Aorta (tissue), 5 donors: ENCODE measurements around the gene LASP1. TPM values are rescaled to one million over a fixed set of nuclear protein-coding genes. Genes with fewer than 3 reads are reported as not detected.
A peak's percentile ranks its signal among the peaks of the same experiment; 100 is the strongest.
"Not testable (repeated sequence)": the region's sequence is repeated elsewhere in the genome, so short reads cannot be mapped to it uniquely, and the experiment has no call there.

ENCODE experiments used
- ATAC-seq: fragments of 200-7000 bp; cut with Tn5 transposase; one replicate; pipeline ENCODE4 v1.9.1; 2022; ENCODE audit warnings: moderate library complexity; ENCODE audit not compliant: low FRiP score
- DNase-seq, 2 donors: peaks; one replicate each; pipeline ENCODE4 v3.0.0-alpha.2; 2020
- H3K27ac ChIP-seq, 2 donors: one replicate each; pipeline ENCODE4 v1.5.1; 2013; ENCODE audit warnings: low read length in 2 of 2, mild to moderate bottlenecking in 2 of 2, moderate library complexity in 2 of 2, control low read depth in 1 of 2, inconsistent platforms in 1 of 2, low read depth in 1 of 2
- H3K27me3 ChIP-seq, 2 donors: one replicate each; pipeline ENCODE4 v1.6.1; 2013; ENCODE audit warnings: control low read depth in 1 of 2, low read length in 1 of 2, mild to moderate bottlenecking in 1 of 2, moderate library complexity in 1 of 2; ENCODE audit not compliant: insufficient read depth in 2 of 2, control insufficient read depth in 1 of 2
- H3K36me3 ChIP-seq, 2 donors: one replicate each; pipeline ENCODE4 v1.6.1; 2013; ENCODE audit warnings: control low read depth in 1 of 2, low read length in 1 of 2, mild to moderate bottlenecking in 1 of 2; ENCODE audit not compliant: insufficient read depth in 2 of 2, control insufficient read depth in 1 of 2
- H3K4me1 ChIP-seq, 2 donors: one replicate each; pipeline ENCODE4 v1.6.1; 2013; ENCODE audit warnings: low read length in 2 of 2, control low read depth in 1 of 2, mild to moderate bottlenecking in 1 of 2, moderate library complexity in 1 of 2; ENCODE audit not compliant: insufficient read depth in 2 of 2, control insufficient read depth in 1 of 2
- H3K4me3 ChIP-seq, 2 donors: one replicate each; pipeline ENCODE4 v1.5.1; 2013; ENCODE audit warnings: low read length in 2 of 2, control low read depth in 1 of 2, mild to moderate bottlenecking in 1 of 2
- H3K9me3 ChIP-seq: one replicate; pipeline ENCODE4 v1.6.1; 2013; ENCODE audit warnings: mild to moderate bottlenecking, low read length; ENCODE audit not compliant: control insufficient read depth
- WGBS, 2 donors: extraction: QIAGEN DNeasy Blood & Tissue Kit; methylation state at CpG; one replicate each; pipeline ENCODE4 v1.1.7; 2013; 5-methylcytosine and 5-hydroxymethylcytosine counted together
- intact Hi-C, 2 donors: fragments of 100-400 bp; cut with DNase I; formaldehyde crosslinking; loops; one replicate each; pipeline versions ENCODE4 v1.14.2 to v1.15.0; 2022
- polyA plus RNA-seq, 2 donors: library from polyadenylated mRNA; stranded (reverse); fragments of 200-250 nt; gene quantifications; one replicate each; pipeline ENCODE4 v1.2.3, GENCODE V29; 2013
- total RNA-seq, 2 donors: library from RNA; stranded (reverse); fragmentation: NEBNext Ultra II Directional; extraction: Animal tissue kit (Norgen Biotek cat#: 25700); gene quantifications; one replicate each; pipeline ENCODE4 v1.2.1, GENCODE V29; 2021
- donor health status: healthy with polysubstance abuse.
- donor health status: Bipolar disorder and iron deficiency.
- donor health status: DM: no; HTN: no; CAD: no.
- donor health status: DM: no; HTN: no; CAD: no.
- donor health status: DM: yes; HTN: yes; CAD: no.

The LASP1 gene
- total and polyA plus RNA-seq, 4 donors, result 68.5 to 169 (median 107) TPM

GRCh38 chr17:38906460-38907228 lies 36.8 kb downstream of the LASP1 start:
- no peaks in the 10 kb centered on the region for H3K36me3 ChIP-seq
- no peak for DNase-seq
- intact Hi-C loops, result no loop called here
- peaks cover 0 to 2% of the 10 kb centered on the region in 2 donors for H3K4me1 ChIP-seq
- 45 to 49% methylated on average over 7 of the region's 7 CpGs for WGBS, 2 donors
- H3K4me3 ChIP-seq, result no peak overlapping the region
- no peak for ATAC-seq
- no peaks in the 10 kb centered on the region for H3K9me3 ChIP-seq
- H3K27ac ChIP-seq, result peak overlapping the region in 1 of 2 donors; percentile 72
- no peaks in the 10 kb centered on the region for H3K27me3 ChIP-seq

- ATAC-seq, result no peak
- H3K27ac ChIP-seq, result peak overlapping the region in 1 of 2 donors; percentile 2
- H3K27me3 ChIP-seq, result no peaks in the 10 kb centered on the region
- H3K36me3 ChIP-seq, result no peaks in the 10 kb centered on the region
- 54 to 57% methylated on average over 15 of the region's 15 CpGs for WGBS, 2 donors
- H3K4me1 ChIP-seq, result peaks cover 0 to 2% of the 10 kb centered on the region in 2 donors
- H3K9me3 ChIP-seq, result no peaks in the 10 kb centered on the region
- intact Hi-C loops, result no loop called here
- H3K4me3 ChIP-seq, result no peak overlapping the region
- peak in 1 of 2 donors; percentile 66 for DNase-seq
These were observed 38.2 kb downstream of the LASP1 start for GRCh38 chr17:38907930-38908675.

DNA sequence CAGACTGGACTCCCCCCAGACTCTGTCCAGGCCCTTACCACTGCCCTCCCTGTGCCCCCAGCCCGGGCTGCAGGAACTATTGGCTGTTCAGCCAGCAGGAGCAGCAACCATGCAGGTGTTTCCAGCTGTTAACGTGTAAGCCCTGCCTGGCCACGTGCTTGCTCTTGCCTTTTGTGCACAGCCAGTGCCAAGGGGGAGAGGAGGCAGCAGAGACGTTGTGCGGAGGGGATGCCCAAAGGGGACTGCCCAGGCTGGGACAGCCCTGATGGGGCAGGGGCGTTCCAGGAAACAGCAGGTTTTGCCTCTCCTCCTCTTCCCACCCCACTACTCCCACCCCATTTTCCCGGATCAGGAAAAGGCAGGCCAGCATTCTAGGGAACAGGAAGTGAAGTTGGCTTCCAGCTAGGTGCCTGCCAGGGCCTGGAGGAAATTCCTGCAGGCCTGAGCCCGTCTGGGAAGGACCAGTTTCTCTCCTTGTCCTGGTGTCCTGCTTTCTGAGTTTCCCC lies 38.9 kb downstream of the LASP1 start:
- WGBS, 2 donors, result 21 to 22% methylated on average over 7 to 8 of the region's 8 CpGs
- peak overlapping the region in 1 of 2 donors; percentile 2 for H3K27ac ChIP-seq
- intact Hi-C loops, result no loop called here

DNA sequence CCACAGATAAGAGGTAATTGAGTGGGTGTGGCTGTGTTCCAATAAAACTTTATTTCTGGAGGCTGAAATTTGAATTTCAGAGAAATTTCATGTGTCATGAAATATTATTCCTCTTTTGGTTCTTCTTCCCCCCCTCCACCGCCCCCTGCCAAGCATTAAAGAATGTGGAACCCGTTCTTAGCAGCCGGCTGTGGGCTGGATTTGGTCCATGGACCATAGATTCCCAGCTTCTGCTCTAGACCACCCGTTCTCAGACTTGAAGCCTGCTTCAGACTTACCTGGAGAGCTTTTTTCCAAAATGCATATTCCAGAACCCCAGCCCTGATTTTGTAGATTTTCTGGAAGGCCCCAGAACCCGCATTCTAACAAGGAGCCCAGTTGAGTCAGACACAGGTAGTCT lies 40.5 kb downstream of the LASP1 start:
- H3K4me1 ChIP-seq, result peaks cover 0 to 2% of the 10 kb centered on the region in 2 donors
- H3K36me3 ChIP-seq, result peaks cover 0 to 4% of the 10 kb centered on the region in 2 donors

More for the DNA sequence above, 38.9 kb downstream of the LASP1 start:
- peak; percentile 5 for ATAC-seq
- no peaks in the 10 kb centered on the region for H3K27me3 ChIP-seq
- peaks cover 0 to 2% of the 10 kb centered on the region in 2 donors for H3K4me1 ChIP-seq
- H3K9me3 ChIP-seq, result no peaks in the 10 kb centered on the region
- peak; percentile 45 to 68 for DNase-seq
- no peaks in the 10 kb centered on the region for H3K36me3 ChIP-seq
- H3K4me3 ChIP-seq, result no peak overlapping the region

DNA sequence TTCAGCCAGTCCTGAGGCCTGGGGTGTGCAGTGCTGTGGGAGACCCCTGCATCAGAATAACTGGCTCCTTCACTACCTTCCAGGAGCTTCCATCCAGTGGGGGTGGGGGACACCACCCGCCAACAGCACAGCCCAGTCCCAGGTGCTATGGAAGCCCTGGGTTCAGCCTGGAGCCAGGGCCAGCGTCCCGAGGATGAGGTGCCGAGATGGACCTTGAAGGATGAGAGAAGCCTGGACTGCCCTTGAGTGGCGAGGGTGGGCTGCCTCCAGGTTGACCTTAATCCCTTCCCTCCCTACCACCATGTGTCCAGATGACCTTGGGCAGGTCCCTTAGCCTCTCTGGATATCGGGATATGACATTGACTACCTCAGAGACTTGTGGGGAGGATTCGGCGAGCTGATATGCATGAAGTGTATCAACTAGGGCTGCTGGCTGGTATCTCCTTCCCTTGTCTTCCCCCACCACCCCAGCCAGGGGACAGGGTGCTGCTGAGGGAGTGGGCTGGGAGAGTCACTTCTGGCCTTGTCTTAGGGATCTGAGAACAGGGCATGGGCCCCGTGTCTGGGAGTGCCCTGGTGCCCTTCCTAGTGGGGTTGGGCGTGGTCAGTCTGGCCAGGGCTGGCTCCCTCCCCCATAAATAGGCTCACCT lies 41.3 kb downstream of the LASP1 start:
- no peak for ATAC-seq
- Histone ChIP-seq H3K4me1 (peaks cover 0 to 2% of the 10 kb centered on the region in 2 donors), H3K9me3 (no peaks in the 10 kb centered on the region), H3K36me3 (peaks cover 0 to 4% of the 10 kb centered on the region in 2 donors), H3K4me3 (no peak overlapping the region), H3K27ac (no peak overlapping the region), H3K27me3 (no peaks in the 10 kb centered on the region)
- intact Hi-C loops, result no loop called here
- WGBS, 2 donors, result 82 to 84% methylated on average over 10 of the region's 10 CpGs
- DNase-seq, result peak; percentile 35 to 59

More for the DNA sequence above, 40.5 kb downstream of the LASP1 start:
- no peak overlapping the region for H3K4me3 ChIP-seq
- intact Hi-C loops, result no loop called here
- H3K9me3 ChIP-seq, result no peaks in the 10 kb centered on the region
- DNase-seq (peak; percentile 1 to 28), ATAC-seq (no peak)
- H3K27ac ChIP-seq, result no peak overlapping the region
- 62 to 63% methylated on average over 5 of the region's 5 CpGs for WGBS, 2 donors
- H3K27me3 ChIP-seq, result no peaks in the 10 kb centered on the region

- H3K4me3 ChIP-seq, intact Hi-C loops, ATAC-seq, H3K36me3 ChIP-seq, H3K4me1 ChIP-seq, H3K9me3 ChIP-seq, H3K27me3 ChIP-seq: not testable (repeated sequence)
- DNase-seq, result peak; percentile 20 to 37
- 85 to 86% methylated on average over 8 of the region's 8 CpGs for WGBS, 2 donors
- H3K27ac ChIP-seq, result peak overlapping the region in 1 of 2 donors; percentile 2
These were observed 41.8 kb downstream of the LASP1 start for GRCh38 chr17:38911731-38912081.

GRCh38 chr17:38912221-38912813 lies 42.5 kb downstream of the LASP1 start:
- no peak overlapping the region for H3K4me3 ChIP-seq
- no peaks in the 10 kb centered on the region for H3K4me1 ChIP-seq
- peaks cover 0 to 4% of the 10 kb centered on the region in 2 donors for H3K36me3 ChIP-seq
- 27 to 28% methylated on average over 13 of the region's 13 CpGs for WGBS, 2 donors
- DNase-seq (peak; percentile 48 to 81), ATAC-seq (peak; percentile 51)
- H3K27me3 ChIP-seq, result no peaks in the 10 kb centered on the region
- H3K9me3 ChIP-seq, result no peaks in the 10 kb centered on the region
- H3K27ac ChIP-seq, result peak overlapping the region in 1 of 2 donors; percentile 42
- intact Hi-C loops, result no loop called here
